Measurements from ENCODE around the gene BICD2. TPM values are rescaled to one million over a fixed set of nuclear protein-coding genes. Genes with fewer than 3 reads are reported as not detected.
A peak's percentile ranks its signal among the peaks of the same experiment; 100 is the strongest.
"Not testable (repeated sequence)": the region's sequence is repeated elsewhere in the genome, so short reads cannot be mapped to it uniquely, and the experiment has no call there.

Gene BICD2
- total RNA-seq, 2 experiments from 2014 or later, result 26.4 to 27.2 TPM

DNA sequence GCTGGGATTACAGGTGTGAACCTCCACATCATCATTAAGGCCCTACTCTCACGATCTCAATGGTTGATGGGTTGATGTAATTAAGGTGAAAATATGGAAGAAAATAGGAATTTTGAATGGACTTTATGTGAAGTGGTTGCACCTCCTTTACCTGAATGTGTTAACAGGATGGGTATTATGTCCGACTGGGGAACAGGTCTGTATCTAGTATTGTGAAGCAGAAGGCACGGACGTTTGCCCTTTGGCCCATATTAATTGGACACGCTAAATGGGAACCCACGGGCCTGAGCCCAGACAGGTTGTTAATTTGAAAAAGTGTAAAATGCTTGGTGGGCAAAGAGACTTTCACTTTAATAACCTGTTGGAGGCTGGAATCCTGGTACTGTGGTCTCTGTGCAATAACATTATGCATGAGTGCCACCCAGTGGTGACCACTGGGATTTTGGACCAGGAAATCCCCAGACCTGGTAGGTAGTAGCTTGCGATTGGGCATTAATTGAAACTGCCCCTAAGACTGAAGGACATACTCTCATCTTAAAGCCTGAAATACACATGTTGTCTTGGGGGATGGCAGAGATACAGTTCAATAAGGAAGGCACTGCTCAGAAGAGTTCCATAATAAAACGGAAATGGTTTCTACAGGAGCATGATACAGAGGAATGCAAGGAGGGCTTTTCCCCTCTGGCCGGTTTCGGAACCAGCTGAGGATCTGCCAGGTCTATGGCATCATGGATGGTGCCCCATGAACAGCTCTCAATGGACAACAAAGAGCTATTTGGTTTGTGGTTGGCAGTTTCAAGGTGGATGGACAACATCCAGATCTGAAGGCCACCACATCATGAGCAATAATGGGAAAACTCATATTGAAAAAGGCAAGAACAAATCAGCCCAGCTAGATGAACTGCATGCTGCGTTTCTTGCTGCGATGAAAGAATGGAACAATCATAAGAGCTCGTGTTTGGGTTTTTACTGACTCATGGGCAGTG, 26.2 kb upstream of the BICD2 start:
- no peak overlapping the region for H3K27ac Mint-ChIP-seq
- CTCF ChIA-PET, result interaction anchor here (0.6 to 5.1 kb wide), 28 partner anchors 9 to 675 kb away, joined by 3 to 40 read pairs (median 4); partner anchors contain the start of genes BICD2, IPPK and SPTLC1
- H3K4me3 Mint-ChIP-seq, result peak overlapping the region; percentile 7
- peaks cover 3% of the 10 kb centered on the region for H3K9me3 Mint-ChIP-seq (ENCODE audit: low read depth)
- ATAC-seq, result peak; percentile 96
- peaks cover 20% of the 10 kb centered on the region for H3K27me3 Mint-ChIP-seq
- peaks cover 12% of the 10 kb centered on the region for H3K4me1 Mint-ChIP-seq
- DNase-seq, result peak; percentile 84
- no peaks in the 10 kb centered on the region for H3K36me3 Mint-ChIP-seq

DNA sequence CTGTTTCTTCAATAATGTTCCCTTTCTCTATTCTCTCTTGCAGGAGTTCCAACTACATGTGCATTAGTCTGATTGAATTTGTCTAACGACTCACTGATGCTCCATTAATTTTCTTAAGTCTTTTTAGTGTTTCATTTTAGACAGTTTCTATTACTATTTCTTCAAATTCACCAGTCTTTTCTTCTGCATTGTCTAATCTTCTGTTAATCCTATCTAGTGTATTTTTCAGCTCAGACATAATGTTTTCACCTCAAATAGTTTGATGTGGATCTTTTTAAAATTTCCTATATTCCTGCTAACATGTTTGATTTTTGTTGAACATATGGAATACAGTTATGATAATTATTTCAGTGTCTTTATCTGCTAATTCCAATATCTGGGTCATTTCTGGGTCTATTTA, 21.7 kb upstream of the BICD2 start:
- Mint-ChIP-seq H3K27ac (no peak overlapping the region), H3K27me3 (peaks cover 12% of the 10 kb centered on the region), H3K36me3 (no peaks in the 10 kb centered on the region), H3K4me3 (no peak overlapping the region), H3K4me1 (peaks cover 8% of the 10 kb centered on the region), H3K9me3 (ENCODE audit: low read depth) (peaks cover 3% of the 10 kb centered on the region)
- CTCF ChIA-PET, result interaction anchor here (1.7 kb wide), 1 partner anchor 70 kb away, joined by 5 read pairs; no protein-coding TSS in a partner anchor
- no peak for ATAC-seq
- DNase-seq, result no peak

DNA sequence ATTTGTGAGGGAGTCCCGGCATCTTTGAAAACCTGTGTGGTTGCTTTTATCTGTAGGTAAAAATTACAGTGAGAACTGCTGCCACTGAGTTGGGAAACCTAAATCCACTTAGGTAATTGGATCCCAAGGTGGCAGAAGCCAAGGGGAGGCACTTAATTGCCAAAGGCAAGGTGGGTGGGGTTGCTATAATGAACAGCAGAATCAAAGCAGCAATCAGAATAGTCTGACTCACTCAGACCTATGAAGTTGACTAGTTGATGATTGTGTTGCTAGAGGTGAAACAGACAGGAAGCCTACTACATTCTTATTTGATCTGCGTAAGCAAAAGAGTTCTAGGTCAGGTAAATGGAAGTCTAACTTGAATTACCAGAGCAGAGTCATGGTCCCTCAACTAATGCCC, 17.3 kb upstream of the BICD2 start:
- no peak overlapping the region for H3K27ac Mint-ChIP-seq
- H3K4me1 Mint-ChIP-seq, result no peaks in the 10 kb centered on the region
- H3K27me3 Mint-ChIP-seq, result peaks cover 22% of the 10 kb centered on the region
- DNase-seq, result no peak
- H3K4me3 Mint-ChIP-seq, result no peak overlapping the region
- H3K9me3 Mint-ChIP-seq (ENCODE audit: low read depth), result peaks cover 3% of the 10 kb centered on the region
- H3K36me3 Mint-ChIP-seq, result no peaks in the 10 kb centered on the region
- CTCF ChIA-PET, result no interaction called here
- ATAC-seq, result no peak

DNA sequence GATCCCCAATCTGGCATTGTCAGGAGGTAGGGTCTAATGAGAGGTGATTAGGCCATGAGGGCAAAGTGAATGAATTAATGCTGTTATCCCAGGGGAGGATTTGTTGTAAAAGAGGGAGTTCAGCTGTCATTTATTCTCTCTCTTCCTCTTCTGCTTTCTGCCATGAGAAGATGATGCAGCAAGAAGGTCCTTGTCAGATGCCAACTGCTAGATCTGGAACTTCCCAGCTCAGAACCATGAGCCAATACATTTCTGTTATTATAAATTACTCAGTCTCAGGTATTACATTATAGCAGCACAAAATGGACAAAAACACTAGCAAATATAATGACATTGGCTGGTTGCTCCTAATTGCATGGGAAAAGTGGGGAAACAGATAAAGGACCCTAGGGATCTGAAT, 15.6 kb upstream of the BICD2 start:
- no peak for DNase-seq
- H3K4me3 Mint-ChIP-seq, result no peak overlapping the region
- no peaks in the 10 kb centered on the region for H3K36me3 Mint-ChIP-seq
- no peak for ATAC-seq
- peaks cover 20% of the 10 kb centered on the region for H3K27me3 Mint-ChIP-seq
- peaks cover 3% of the 10 kb centered on the region for H3K4me1 Mint-ChIP-seq
- CTCF ChIA-PET, result interaction anchor here (1.1 to 1.6 kb wide), 3 partner anchors 11 to 63 kb away, joined by 3 to 4 read pairs (median 3); no protein-coding TSS in a partner anchor
- no peak overlapping the region for H3K27ac Mint-ChIP-seq
- no peaks in the 10 kb centered on the region for H3K9me3 Mint-ChIP-seq (ENCODE audit: low read depth)

DNA sequence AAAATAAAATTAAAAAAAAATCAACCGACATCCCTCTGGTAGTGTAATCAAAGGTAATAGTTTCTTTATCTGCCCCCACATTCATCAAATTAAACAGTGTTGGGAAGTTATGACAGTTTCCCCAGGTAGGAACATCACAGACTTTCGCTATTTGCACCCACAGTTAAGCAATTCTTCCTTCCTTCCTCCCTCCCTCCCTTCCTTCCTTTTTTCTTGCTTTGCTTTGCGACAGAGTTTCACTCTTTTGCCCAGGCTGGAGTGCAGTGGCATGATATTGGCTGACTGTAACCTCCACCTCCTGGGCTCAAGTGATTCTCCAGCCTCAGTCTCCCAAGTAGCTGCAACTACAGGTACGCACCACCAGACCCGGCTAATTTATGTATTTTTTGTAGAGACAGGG, 10.8 kb upstream of the BICD2 start:
- H3K27ac Mint-ChIP-seq, result no peak overlapping the region
- H3K4me1 Mint-ChIP-seq, result peaks cover 6% of the 10 kb centered on the region
- peaks cover 20% of the 10 kb centered on the region for H3K27me3 Mint-ChIP-seq
- H3K9me3 Mint-ChIP-seq (ENCODE audit: low read depth), result no peaks in the 10 kb centered on the region
- no peak for DNase-seq
- no peak for ATAC-seq
- CTCF ChIA-PET, result no interaction called here
- no peak overlapping the region for H3K4me3 Mint-ChIP-seq
- no peaks in the 10 kb centered on the region for H3K36me3 Mint-ChIP-seq

DNA sequence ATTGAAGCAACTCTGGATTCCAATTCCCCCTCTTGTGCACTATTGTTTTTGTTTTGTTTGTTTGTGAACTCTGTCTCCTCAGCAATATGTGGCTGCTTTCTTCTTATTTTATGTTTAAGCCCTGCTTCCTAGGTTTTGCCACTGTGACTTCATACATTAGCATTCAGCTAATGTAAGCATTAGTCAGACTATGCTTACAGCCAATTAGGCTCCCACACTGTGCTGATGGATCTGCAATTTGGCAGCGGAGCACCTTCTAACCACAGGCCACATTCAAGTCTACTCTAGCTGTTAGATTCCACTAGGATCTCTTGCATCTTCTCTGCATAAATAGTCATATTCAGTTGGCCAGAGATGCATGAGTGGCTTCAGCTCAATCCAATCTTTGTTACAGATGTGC, 9.6 kb upstream of the BICD2 start:
- H3K4me1 Mint-ChIP-seq, result peaks cover 15% of the 10 kb centered on the region
- DNase-seq, result no peak
- H3K36me3 Mint-ChIP-seq, result no peaks in the 10 kb centered on the region
- no peaks in the 10 kb centered on the region for H3K9me3 Mint-ChIP-seq (ENCODE audit: low read depth)
- H3K4me3 Mint-ChIP-seq, result no peak overlapping the region
- CTCF ChIA-PET, result interaction anchor here (1.0 kb wide), 1 partner anchor 58 kb away, joined by 3 read pairs; no protein-coding TSS in a partner anchor
- H3K27ac Mint-ChIP-seq, result no peak overlapping the region
- peaks cover 11% of the 10 kb centered on the region for H3K27me3 Mint-ChIP-seq
- no peak for ATAC-seq

DNA sequence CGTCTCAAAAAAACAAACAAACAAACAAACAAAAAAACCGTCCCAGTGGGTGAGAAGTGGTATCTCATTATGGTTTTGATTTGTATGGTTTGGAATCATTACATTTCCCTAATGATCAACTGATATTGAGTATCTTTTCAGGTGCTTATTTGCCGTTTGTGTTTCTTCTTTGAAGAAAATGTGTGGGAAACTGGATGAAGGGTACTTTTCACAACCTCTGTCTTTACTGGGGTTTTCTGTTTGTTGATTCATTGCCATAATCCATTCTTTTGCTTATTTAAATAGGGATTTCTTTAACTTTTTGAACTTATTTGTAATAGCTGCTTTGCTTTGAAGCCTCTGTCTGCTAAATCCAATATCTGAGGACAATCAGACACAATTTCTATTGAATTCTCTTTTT, 9.2 kb upstream of the BICD2 start:
- CTCF ChIA-PET, result interaction anchor here (1.0 kb wide), 1 partner anchor 57 kb away, joined by 3 read pairs; no protein-coding TSS in a partner anchor
- no peak for ATAC-seq
- H3K27me3 Mint-ChIP-seq, result peaks cover 10% of the 10 kb centered on the region
- no peak overlapping the region for H3K27ac Mint-ChIP-seq
- no peak overlapping the region for H3K4me3 Mint-ChIP-seq
- H3K4me1 Mint-ChIP-seq, result peaks cover 16% of the 10 kb centered on the region
- H3K9me3 Mint-ChIP-seq (ENCODE audit: low read depth), result no peaks in the 10 kb centered on the region
- H3K36me3 Mint-ChIP-seq, result no peaks in the 10 kb centered on the region
- no peak for DNase-seq

DNA sequence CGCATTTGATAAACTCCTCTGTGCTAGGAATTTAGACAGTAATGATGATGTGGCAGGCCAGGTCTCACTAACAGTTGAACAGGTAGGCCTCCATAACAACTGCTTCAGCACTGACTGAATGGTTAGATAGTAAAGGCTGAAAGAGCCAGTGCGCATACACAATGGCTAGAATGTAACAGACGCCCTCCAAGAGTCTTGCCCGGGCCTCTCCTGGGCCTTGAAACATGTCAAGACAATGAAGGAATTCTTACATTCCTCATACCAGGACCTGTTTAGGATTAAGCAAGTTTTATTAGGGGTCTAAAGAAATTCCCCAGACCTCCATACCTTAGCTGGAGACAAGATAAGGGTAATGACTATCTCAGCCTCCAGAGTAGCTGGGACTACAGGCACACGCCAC, 6.7 kb upstream of the BICD2 start:
- H3K9me3 Mint-ChIP-seq (ENCODE audit: low read depth), result no peaks in the 10 kb centered on the region
- peaks cover 8% of the 10 kb centered on the region for H3K27me3 Mint-ChIP-seq
- DNase-seq, result no peak
- peaks cover 20% of the 10 kb centered on the region for H3K4me1 Mint-ChIP-seq
- peak overlapping the region; percentile 17 for H3K27ac Mint-ChIP-seq
- CTCF ChIA-PET, result no interaction called here
- ATAC-seq, result no peak
- no peaks in the 10 kb centered on the region for H3K36me3 Mint-ChIP-seq
- H3K4me3 Mint-ChIP-seq, result no peak overlapping the region

DNA sequence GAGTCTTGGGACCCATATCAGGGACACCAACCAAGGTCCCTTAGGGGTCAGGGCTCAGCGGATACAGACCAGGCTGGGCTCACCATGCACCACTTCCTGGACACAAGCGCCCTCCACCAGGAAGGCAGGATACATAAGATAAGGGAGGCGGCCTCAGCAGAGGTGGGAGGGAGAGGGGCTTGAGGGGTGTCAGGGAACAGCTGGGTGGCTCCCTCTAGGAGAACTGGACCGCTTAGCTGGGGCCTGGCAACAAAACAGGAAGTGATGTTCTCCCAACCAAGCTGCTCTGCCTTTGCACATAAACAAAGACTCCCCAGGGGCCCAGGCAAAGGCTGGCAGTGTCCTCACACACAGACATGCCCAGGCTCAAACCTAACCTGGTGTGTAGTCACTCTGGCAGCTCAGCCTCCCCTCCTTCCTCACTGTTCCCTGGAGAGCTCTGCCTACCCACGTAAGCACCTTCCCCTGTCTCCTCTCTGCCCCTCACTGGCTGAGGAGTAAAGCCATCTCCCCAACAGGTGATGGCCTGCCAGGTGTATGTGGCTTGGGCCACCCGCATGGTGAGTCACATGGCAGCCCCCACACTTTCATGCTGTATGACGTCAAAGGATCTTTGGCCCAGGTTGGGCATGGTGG, 5.8 kb upstream of the BICD2 start:
- peaks cover 27% of the 10 kb centered on the region for H3K4me1 Mint-ChIP-seq
- ATAC-seq, result no peak
- H3K27me3 Mint-ChIP-seq, result peaks cover 7% of the 10 kb centered on the region
- H3K4me3 Mint-ChIP-seq, result no peak overlapping the region
- H3K27ac Mint-ChIP-seq, result peak overlapping the region; percentile 60
- CTCF ChIA-PET, result interaction anchor here (0.8 to 1.2 kb wide), 3 partner anchors 21 to 58 kb away, joined by 3 to 4 read pairs (median 4); no protein-coding TSS in a partner anchor
- H3K9me3 Mint-ChIP-seq (ENCODE audit: low read depth), result no peaks in the 10 kb centered on the region
- H3K36me3 Mint-ChIP-seq, result no peaks in the 10 kb centered on the region
- no peak for DNase-seq

DNA sequence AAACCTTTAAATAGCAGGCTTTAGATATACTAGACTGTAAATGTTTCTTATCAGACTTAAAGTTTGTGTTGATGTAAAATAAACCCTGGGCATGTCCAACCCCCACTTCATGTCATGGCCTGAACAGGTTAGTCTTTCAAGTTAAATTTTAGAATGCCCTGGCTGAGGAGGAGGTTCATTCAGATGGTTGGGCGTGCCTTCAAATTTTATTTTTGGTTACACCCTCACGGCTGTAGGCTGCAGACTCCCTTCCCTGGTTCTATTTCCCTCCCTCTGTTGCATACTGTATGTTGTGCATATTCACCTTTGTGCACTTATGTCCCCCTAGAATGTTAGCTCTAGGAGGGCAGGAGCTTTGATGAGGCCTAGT, 5.3 kb upstream of the BICD2 start:
- DNase-seq, result no peak
- H3K27me3 Mint-ChIP-seq, result peaks cover 5% of the 10 kb centered on the region
- no peak for ATAC-seq
- H3K4me3 Mint-ChIP-seq, result no peak overlapping the region
- no peaks in the 10 kb centered on the region for H3K36me3 Mint-ChIP-seq
- peaks cover 25% of the 10 kb centered on the region for H3K4me1 Mint-ChIP-seq
- no peak overlapping the region for H3K27ac Mint-ChIP-seq
- CTCF ChIA-PET, result interaction anchor here (0.8 to 1.2 kb wide), 3 partner anchors 21 to 57 kb away, joined by 3 to 4 read pairs (median 4); no protein-coding TSS in a partner anchor
- no peaks in the 10 kb centered on the region for H3K9me3 Mint-ChIP-seq (ENCODE audit: low read depth)

DNA sequence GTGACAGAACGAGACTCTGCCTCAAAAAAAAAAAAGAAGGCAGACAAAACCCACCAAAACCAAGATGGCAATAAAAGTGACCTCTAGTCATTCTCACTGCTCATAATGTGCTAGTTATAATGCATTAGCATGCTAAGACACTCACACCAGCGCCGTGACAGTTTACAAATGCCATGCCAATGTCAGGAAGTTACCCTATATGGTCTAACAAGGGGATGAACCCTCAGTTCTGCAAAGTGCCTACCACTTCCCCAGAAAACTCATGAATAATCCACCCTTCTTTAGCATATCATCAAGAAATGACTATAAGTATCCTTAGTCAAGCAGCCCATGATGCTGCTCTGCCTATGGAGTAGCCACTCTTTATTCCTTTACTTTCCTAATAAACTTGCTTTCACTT, 4.7 kb upstream of the BICD2 start:
- Mint-ChIP-seq H3K27me3 (no peaks in the 10 kb centered on the region), H3K4me1 (peaks cover 25% of the 10 kb centered on the region), H3K4me3 (no peak overlapping the region), H3K36me3 (no peaks in the 10 kb centered on the region), H3K9me3 (ENCODE audit: low read depth) (no peaks in the 10 kb centered on the region), H3K27ac (no peak overlapping the region)
- DNase-seq, result no peak
- no peak for ATAC-seq
- CTCF ChIA-PET, result interaction anchor here (0.9 kb wide), 1 partner anchor 22 kb away, joined by 3 read pairs; no protein-coding TSS in a partner anchor

DNA sequence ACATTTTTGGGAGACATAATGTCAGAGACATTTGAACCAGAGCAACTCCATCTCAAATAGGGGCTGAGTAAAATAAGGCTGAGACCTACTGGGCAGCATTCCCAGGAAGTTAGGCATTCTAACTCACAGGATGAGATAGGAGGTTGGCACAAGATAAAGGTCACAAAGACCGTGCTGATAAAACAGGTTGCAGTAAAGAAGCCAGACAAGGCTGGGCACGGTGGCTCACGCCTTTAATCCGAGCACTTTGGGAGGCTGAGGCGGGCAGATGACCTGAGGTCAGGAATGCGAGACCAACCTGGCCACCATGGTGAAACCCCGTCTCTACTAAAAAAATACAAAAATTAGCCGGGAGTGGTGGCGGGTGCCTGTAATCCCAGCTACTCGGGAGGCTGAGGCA, 4.2 kb upstream of the BICD2 start:
- CTCF ChIA-PET, result interaction anchor here (0.9 to 1.0 kb wide), 2 partner anchors 11 to 22 kb away, joined by 3 read pairs; no protein-coding TSS in a partner anchor
- peaks cover 25% of the 10 kb centered on the region for H3K4me1 Mint-ChIP-seq
- H3K27ac Mint-ChIP-seq; DNase-seq; H3K9me3 Mint-ChIP-seq (ENCODE audit: low read depth); H3K27me3 Mint-ChIP-seq; H3K36me3 Mint-ChIP-seq; ATAC-seq; H3K4me3 Mint-ChIP-seq: not testable (repeated sequence)
